GM19395 (cell line): ENCODE results near the gene MUC7.
A peak's percentile ranks its signal among the peaks of the same experiment; 100 is the strongest.

ENCODE experiments used
- ATAC-seq: cut with Tn5 transposase; IDR thresholded peaks from one replicate; pipeline ENCODE4 v1.9.1; 2021; ENCODE audit warnings: mild to moderate bottlenecking, moderate library complexity; ENCODE audit not compliant: unreplicated experiment

Gene MUC7

DNA sequence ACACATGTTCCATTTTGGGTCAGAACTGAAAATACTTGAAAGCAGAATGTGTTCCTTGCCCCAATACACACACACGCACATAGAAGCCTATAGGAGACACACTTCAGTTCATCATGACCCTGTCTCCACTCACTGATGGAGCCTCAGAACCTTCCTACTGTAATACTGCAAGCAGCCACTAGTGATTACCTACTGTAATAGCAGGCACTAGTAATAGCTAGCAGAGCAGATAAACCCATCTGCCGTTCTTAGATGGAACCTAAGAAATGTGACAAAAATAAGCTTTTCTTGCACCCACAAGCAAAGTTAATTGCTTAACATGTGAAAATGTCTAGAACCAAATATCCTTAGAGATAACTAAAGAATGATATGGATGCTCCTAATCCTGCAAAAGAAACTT lies 60.0 kb downstream of the MUC7 start:
- peak; percentile 87 for ATAC-seq
